Vagina (tissue), 2 donors: ENCODE measurements around the gene ABCG1. TPM values are rescaled to one million over a fixed set of nuclear protein-coding genes. Genes with fewer than 3 reads are reported as not detected.

Source experiments
- DNase-seq, 2 donors: peaks; one replicate each; pipeline ENCODE4 v3.0.0-alpha.2; 2017; ENCODE audit errors: extremely low spot score in 2 of 2
- H3K27ac ChIP-seq: fragments of 200-600 bp; sonication (generic); one replicate; pipeline ENCODE4 v1.5.1; 2019
- H3K27me3 ChIP-seq: fragments of 200-600 bp; sonication (generic); one replicate; pipeline ENCODE4 v1.5.1; 2019
- H3K36me3 ChIP-seq, 2 donors: fragments of 200-600 bp; sonication (generic); one replicate each; pipeline ENCODE4 v1.5.1; 2017 to 2019
- H3K4me1 ChIP-seq: fragments of 200-600 bp; sonication (generic); one replicate; pipeline ENCODE4 v1.5.1; 2019
- H3K4me3 ChIP-seq, 2 donors: fragments of 200-600 bp; sonication (generic); 1 replicate in 1 of 2; 2 replicates in 1 of 2; pipeline ENCODE4 v1.5.1; 2016 to 2019
- H3K9me3 ChIP-seq: fragments of 200-600 bp; sonication (generic); one replicate; pipeline ENCODE4 v1.5.1; 2019
- CTCF ChIP-seq, 3 experiments: fragments of 450-650 bp in 2 of 3; fragments of 200-600 bp in 1 of 3; sonication (generic) in 1 of 3; IDR thresholded peaks; one replicate each; pipeline ENCODE4 v1.5.1; 2017 to 2019; ENCODE audit warnings: antibody characterized with exemption in 3 of 3, mild to moderate bottlenecking in 2 of 3, moderate library complexity in 2 of 3
- POLR2A ChIP-seq, 2 donors: fragments of 450-650 bp; IDR thresholded peaks; one replicate each; pipeline ENCODE4 v1.6.1; 2017; ENCODE audit warnings: antibody characterized with exemption in 2 of 2, mild to moderate bottlenecking in 2 of 2, moderate library complexity in 2 of 2
- POLR2AphosphoS5 ChIP-seq, 2 donors: sonication (generic); formaldehyde crosslinking; IDR thresholded peaks; one replicate each; pipeline ENCODE4 v1.9.0; 2017; ENCODE audit warnings: antibody characterized with exemption in 2 of 2, mild to moderate bottlenecking in 2 of 2, low read depth in 1 of 2; ENCODE audit not compliant: insufficient read depth in 1 of 2
- intact Hi-C: fragments of 100-400 bp; cut with DNase I; formaldehyde crosslinking; loops from one replicate; pipeline ENCODE4 v1.15.1; 2023
- total RNA-seq: library from RNA; depleted of rRNA; stranded (reverse); fragments of >200 nt; gene quantifications from one replicate; pipeline ENCODE4 v1.2.3, GENCODE V29; 2016

ABCG1 gene
- total RNA-seq, 1 donor from 2014 or later: 18.7 TPM

- no peaks in the 10 kb centered on the region for H3K4me1 ChIP-seq
- H3K36me3 ChIP-seq: no peaks in the 10 kb centered on the region
- no peak overlapping the region for H3K4me3 ChIP-seq
- H3K27me3 ChIP-seq: no peaks in the 10 kb centered on the region
- TF ChIP-seq POLR2A (IDR thresholded peaks at IDR 0.05) (no peak), POLR2AphosphoS5 (IDR thresholded peaks at IDR 0.05; ENCODE audit: insufficient read depth in 1 of 2, low read depth in 1 of 2) (no peak), CTCF (IDR thresholded peaks at IDR 0.05) (no peak)
- no peaks in the 10 kb centered on the region for H3K9me3 ChIP-seq
- H3K27ac ChIP-seq: no peak overlapping the region
- intact Hi-C loops: no loop called here
- DNase-seq: no peak
Measured at GRCh38 chr21:42308914-42309752, 90.2 kb downstream of the ABCG1 start.

- TF ChIP-seq POLR2AphosphoS5 (IDR thresholded peaks at IDR 0.05; ENCODE audit: insufficient read depth in 1 of 2, low read depth in 1 of 2): no peak
- TF ChIP-seq POLR2A (IDR thresholded peaks at IDR 0.05): no peak
- TF ChIP-seq CTCF (IDR thresholded peaks at IDR 0.05): peak; percentile 10 to 51 (median 36)
- no peaks in the 10 kb centered on the region for H3K9me3 ChIP-seq
- DNase-seq: no peak
- no peaks in the 10 kb centered on the region for H3K4me1 ChIP-seq
- no peaks in the 10 kb centered on the region for H3K36me3 ChIP-seq
- H3K27me3 ChIP-seq: no peaks in the 10 kb centered on the region
- H3K4me3 ChIP-seq: no peak overlapping the region
- intact Hi-C loops: no loop called here
- no peak overlapping the region for H3K27ac ChIP-seq
Measured at GRCh38 chr21:42309753-42310213, 90.8 kb downstream of the ABCG1 start.

- Histone ChIP-seq H3K9me3 (no peaks in the 10 kb centered on the region), H3K4me1 (no peaks in the 10 kb centered on the region), H3K27me3 (no peaks in the 10 kb centered on the region), H3K27ac (no peak overlapping the region), H3K36me3 (no peaks in the 10 kb centered on the region), H3K4me3 (no peak overlapping the region)
- intact Hi-C loops: no loop called here
- TF ChIP-seq POLR2AphosphoS5 (IDR thresholded peaks at IDR 0.05; ENCODE audit: insufficient read depth in 1 of 2, low read depth in 1 of 2): no peak
- no peak for TF ChIP-seq POLR2A (IDR thresholded peaks at IDR 0.05)
- TF ChIP-seq CTCF (IDR thresholded peaks at IDR 0.05): no peak
- no peak for DNase-seq
Measured at GRCh38 chr21:42310411-42311001, 91.6 kb downstream of the ABCG1 start.

DNA sequence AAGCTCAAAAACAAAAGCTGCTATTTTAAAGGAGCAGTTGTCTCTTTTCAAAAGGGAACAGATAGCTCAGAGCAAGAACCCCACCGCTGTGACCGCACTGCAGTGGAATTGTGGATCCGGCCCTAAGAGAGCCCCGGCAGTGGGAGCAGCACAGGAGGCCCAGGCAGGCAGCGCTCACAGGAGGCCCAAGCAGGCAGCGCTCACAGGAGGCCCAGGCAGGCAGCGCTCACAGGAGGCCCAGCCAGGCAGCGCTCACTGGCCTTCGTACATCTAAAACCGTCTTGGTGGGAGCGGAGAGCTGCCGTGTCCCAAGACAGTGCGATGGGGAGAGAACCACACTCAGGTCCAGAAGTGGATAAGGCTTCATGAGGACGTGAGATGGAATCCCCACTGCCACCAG lies 92.2 kb downstream of the ABCG1 start:
- no peaks in the 10 kb centered on the region for H3K27me3 ChIP-seq
- DNase-seq: no peak
- H3K27ac ChIP-seq: no peak overlapping the region
- no peak overlapping the region for H3K4me3 ChIP-seq
- H3K9me3 ChIP-seq: no peaks in the 10 kb centered on the region
- intact Hi-C loops: no loop called here
- no peaks in the 10 kb centered on the region for H3K4me1 ChIP-seq
- TF ChIP-seq POLR2A (IDR thresholded peaks at IDR 0.05): no peak
- TF ChIP-seq POLR2AphosphoS5 (IDR thresholded peaks at IDR 0.05; ENCODE audit: insufficient read depth in 1 of 2, low read depth in 1 of 2): no peak
- TF ChIP-seq CTCF (IDR thresholded peaks at IDR 0.05): no peak
- no peaks in the 10 kb centered on the region for H3K36me3 ChIP-seq
